Measurements from ENCODE around the gene PRR30.

DNA sequence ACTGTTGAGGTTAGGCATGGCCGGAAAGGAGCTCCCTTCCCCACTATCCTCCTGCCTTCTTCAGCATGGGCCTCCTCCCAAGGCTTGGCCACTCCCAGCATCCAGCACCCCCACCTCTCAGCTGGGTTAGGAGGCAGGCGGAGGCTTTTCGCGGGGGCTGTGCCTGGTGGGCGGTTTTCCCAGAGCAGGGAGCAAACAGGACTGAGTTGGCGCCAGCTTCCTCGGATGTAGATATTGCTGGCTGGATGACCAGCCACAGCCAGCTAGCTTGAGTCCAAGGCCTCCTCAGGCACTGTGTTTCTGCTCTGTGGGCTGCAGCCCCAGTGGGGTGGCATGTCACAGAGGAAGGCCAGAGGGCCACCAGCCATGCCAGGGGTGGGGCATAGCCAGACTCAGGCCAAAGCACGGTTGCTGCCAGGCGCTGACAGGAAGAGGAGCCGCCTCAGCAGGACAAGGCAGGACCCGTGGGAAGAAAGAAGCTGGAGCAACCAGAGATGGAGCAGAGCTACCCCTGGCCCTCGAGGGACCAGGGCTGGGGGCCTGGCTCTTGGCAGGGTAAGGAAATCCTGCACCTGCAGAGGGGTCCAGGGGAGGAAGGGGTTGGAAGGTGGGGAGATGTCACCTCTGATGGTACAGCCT lies 9.7 kb upstream of the PRR30 start, which contains the start of gene TCF23:
- TF ChIP-seq, protein P1, sequence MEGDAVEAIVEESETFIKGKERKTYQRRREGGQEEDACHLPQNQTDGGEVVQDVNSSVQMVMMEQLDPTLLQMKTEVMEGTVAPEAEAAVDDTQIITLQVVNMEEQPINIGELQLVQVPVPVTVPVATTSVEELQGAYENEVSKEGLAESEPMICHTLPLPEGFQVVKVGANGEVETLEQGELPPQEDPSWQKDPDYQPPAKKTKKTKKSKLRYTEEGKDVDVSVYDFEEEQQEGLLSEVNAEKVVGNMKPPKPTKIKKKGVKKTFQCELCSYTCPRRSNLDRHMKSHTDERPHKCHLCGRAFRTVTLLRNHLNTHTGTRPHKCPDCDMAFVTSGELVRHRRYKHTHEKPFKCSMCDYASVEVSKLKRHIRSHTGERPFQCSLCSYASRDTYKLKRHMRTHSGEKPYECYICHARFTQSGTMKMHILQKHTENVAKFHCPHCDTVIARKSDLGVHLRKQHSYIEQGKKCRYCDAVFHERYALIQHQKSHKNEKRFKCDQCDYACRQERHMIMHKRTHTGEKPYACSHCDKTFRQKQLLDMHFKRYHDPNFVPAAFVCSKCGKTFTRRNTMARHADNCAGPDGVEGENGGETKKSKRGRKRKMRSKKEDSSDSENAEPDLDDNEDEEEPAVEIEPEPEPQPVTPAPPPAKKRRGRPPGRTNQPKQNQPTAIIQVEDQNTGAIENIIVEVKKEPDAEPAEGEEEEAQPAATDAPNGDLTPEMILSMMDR (IDR thresholded peaks at IDR 0.05): no peak
- TF ChIP-seq POLR2A (IDR thresholded peaks at IDR 0.05): no peak

Data from right lobe of liver (tissue), 4 donors.